Lower lobe of right lung (tissue), 2 donors: ENCODE results near the gene GLI2. TPM values are rescaled to one million over a fixed set of nuclear protein-coding genes. Genes with fewer than 3 reads are reported as not detected.
A peak's percentile ranks its signal among the peaks of the same experiment; 100 is the strongest.

Source experiments
- ATAC-seq, 2 donors: fragments of 200-7000 bp; cut with Tn5 transposase; one replicate each; pipeline ENCODE4 v1.9.1; 2020 to 2022; ENCODE audit warnings: mild to moderate bottlenecking in 2 of 2, moderate library complexity in 2 of 2
- DNase-seq: peaks from one replicate; pipeline ENCODE4 v3.0.0-alpha.2; 2020
- H3K27ac ChIP-seq: fragments of 200-600 bp; one replicate; pipeline ENCODE4 v1.8.0; 2022
- H3K27me3 ChIP-seq: fragments of 200-600 bp; one replicate; pipeline ENCODE4 v1.8.0; 2022; ENCODE audit warnings: low read depth
- H3K36me3 ChIP-seq: fragments of 200-600 bp; one replicate; pipeline ENCODE4 v1.8.0; 2022; ENCODE audit warnings: mild to moderate bottlenecking
- H3K4me1 ChIP-seq: fragments of 200-600 bp; one replicate; pipeline ENCODE4 v1.8.0; 2022
- H3K4me3 ChIP-seq: fragments of 200-600 bp; one replicate; pipeline ENCODE4 v1.8.0; 2022; ENCODE audit warnings: mild to moderate bottlenecking
- H3K9me3 ChIP-seq: fragments of 200-600 bp; one replicate; pipeline ENCODE4 v1.8.0; 2022
- CTCF ChIP-seq: fragments of 200-600 bp; IDR thresholded peaks from one replicate; pipeline ENCODE4 v1.8.0; 2022; ENCODE audit warnings: antibody characterized with exemption, mild to moderate bottlenecking
- intact Hi-C: fragments of 100-400 bp; cut with DNase I; formaldehyde crosslinking; loops from one replicate; pipeline ENCODE4 v1.11.0; 2022
- total RNA-seq: library from RNA; stranded (reverse); fragmentation: NEBNext Ultra II Directional; extraction: Animal tissue kit (Norgen Biotek cat#: 25700); gene quantifications from one replicate; pipeline ENCODE4 v1.2.1, GENCODE V29; 2021
- donor health status: DM: no; HTN: yes; CAD: no; lungs with severe emphysema.

The GLI2 gene
- total RNA-seq, 1 donor from 2014 or later: 3.3 TPM

GRCh38 chr2:120738117-120738516, 2.4 kb downstream of the GLI2 start:
- H3K36me3 ChIP-seq: no peaks in the 10 kb centered on the region
- no peak for ATAC-seq
- no peak for TF ChIP-seq CTCF
- H3K9me3 ChIP-seq: no peaks in the 10 kb centered on the region
- peaks cover 27% of the 10 kb centered on the region for H3K4me1 ChIP-seq
- H3K4me3 ChIP-seq: peak overlapping the region; percentile 55
- intact Hi-C loops: no loop called here
- no peak for DNase-seq
- H3K27me3 ChIP-seq: peaks cover 90% of the 10 kb centered on the region
- no peak overlapping the region for H3K27ac ChIP-seq

GRCh38 chr2:120738786-120739437, 3.2 kb downstream of the GLI2 start:
- no peak for TF ChIP-seq CTCF
- DNase-seq: no peak
- Histone ChIP-seq H3K27ac (no peak overlapping the region), H3K4me1 (peaks cover 27% of the 10 kb centered on the region), H3K27me3 (peaks cover 87% of the 10 kb centered on the region), H3K9me3 (no peaks in the 10 kb centered on the region), H3K4me3 (no peak overlapping the region), H3K36me3 (no peaks in the 10 kb centered on the region)
- peak in 1 of 2 donors; percentile 47 for ATAC-seq
- intact Hi-C loops: no loop called here

GRCh38 chr2:120739438-120740090, 3.9 kb downstream of the GLI2 start:
- no peak overlapping the region for H3K27ac ChIP-seq
- no peaks in the 10 kb centered on the region for H3K36me3 ChIP-seq
- intact Hi-C loops: no loop called here
- ATAC-seq: no peak
- peaks cover 27% of the 10 kb centered on the region for H3K4me1 ChIP-seq
- peaks cover 85% of the 10 kb centered on the region for H3K27me3 ChIP-seq
- H3K4me3 ChIP-seq: no peak overlapping the region
- DNase-seq: no peak
- no peak for TF ChIP-seq CTCF
- H3K9me3 ChIP-seq: no peaks in the 10 kb centered on the region

GRCh38 chr2:120740375-120740764, 4.7 kb downstream of the GLI2 start:
- intact Hi-C loops: no loop called here
- Histone ChIP-seq H3K27me3 (peaks cover 78% of the 10 kb centered on the region), H3K9me3 (no peaks in the 10 kb centered on the region), H3K4me3 (no peak overlapping the region), H3K27ac (no peak overlapping the region), H3K36me3 (no peaks in the 10 kb centered on the region), H3K4me1 (peaks cover 27% of the 10 kb centered on the region)
- TF ChIP-seq CTCF: no peak
- DNase-seq: no peak
- no peak for ATAC-seq

GRCh38 chr2:120740765-120741524, 5.3 kb downstream of the GLI2 start:
- H3K27ac ChIP-seq: no peak overlapping the region
- H3K27me3 ChIP-seq: peaks cover 74% of the 10 kb centered on the region
- intact Hi-C loops: no loop called here
- no peaks in the 10 kb centered on the region for H3K36me3 ChIP-seq
- no peak overlapping the region for H3K4me3 ChIP-seq
- H3K4me1 ChIP-seq: peaks cover 27% of the 10 kb centered on the region
- DNase-seq: no peak
- no peak for TF ChIP-seq CTCF
- no peak for ATAC-seq
- H3K9me3 ChIP-seq: no peaks in the 10 kb centered on the region
